Thyroid gland (tissue), 4 donors: Measurements from ENCODE around the gene DYNLT5. TPM values are rescaled to one million over a fixed set of nuclear protein-coding genes. Genes with fewer than 3 reads are reported as not detected.

Experiments
- DNase-seq, 2 donors: peaks; one replicate each; pipeline ENCODE4 v3.0.0-alpha.2; 2019
- H3K27ac ChIP-seq, 3 donors: fragments of 200-600 bp; sonication (generic); 1 replicate in 2 of 3; 2 replicates in 1 of 3; pipeline ENCODE4 v1.5.1; 2016 to 2019; ENCODE audit warnings: mild to moderate bottlenecking in 1 of 3, moderate library complexity in 1 of 3
- H3K27me3 ChIP-seq: fragments of 200-600 bp; sonication (generic); one replicate; pipeline ENCODE4 v1.5.1; 2019
- H3K36me3 ChIP-seq, 2 donors: fragments of 200-600 bp; sonication (generic); one replicate each; pipeline ENCODE4 v1.5.1; 2016 to 2019
- H3K4me1 ChIP-seq, 2 donors: fragments of 200-600 bp; sonication (generic); one replicate each; pipeline ENCODE4 v1.5.1; 2017 to 2019
- H3K4me3 ChIP-seq, 3 donors: fragments of 200-600 bp; sonication (generic); replicated peaks in 1 of 3; 1 replicate in 2 of 3; 2 replicates in 1 of 3; pipeline ENCODE4 v1.5.1; 2016; ENCODE audit warnings: mild to moderate bottlenecking in 1 of 3
- H3K9me3 ChIP-seq: fragments of 200-600 bp; sonication (generic); one replicate; pipeline ENCODE4 v1.5.1; 2017
- CTCF ChIP-seq, 6 experiments: fragments of 200-600 bp in 3 of 6; fragments of 450-650 bp in 3 of 6; sonication (generic) in 3 of 6; IDR thresholded peaks; one replicate each; pipeline ENCODE4 v1.5.1; 2016 to 2019; ENCODE audit warnings: antibody characterized with exemption in 6 of 6, mild to moderate bottlenecking in 2 of 6, inconsistent platforms in 1 of 6, moderate library complexity in 1 of 6
- POLR2A ChIP-seq, 2 donors: fragments of 450-650 bp; IDR thresholded peaks; one replicate each; pipeline ENCODE4 v1.6.1; 2017; ENCODE audit warnings: antibody characterized with exemption in 2 of 2, mild to moderate bottlenecking in 2 of 2, moderate library complexity in 1 of 2
- WGBS, 2 donors: methylation state at CpG; one replicate each; pipeline ENCODE4 v1.1.5; 2017; 5-methylcytosine and 5-hydroxymethylcytosine counted together
- intact Hi-C: fragments of 100-400 bp; cut with DNase I; formaldehyde crosslinking; loops from one replicate; pipeline ENCODE4 v1.15.1; 2023
- total RNA-seq, 4 donors: library from RNA; depleted of rRNA; stranded (reverse); fragments of >200 nt; gene quantifications; one replicate each; pipeline ENCODE4 v1.2.3, GENCODE V29; 2016

Gene DYNLT5
- total RNA-seq, 4 donors from 2014 or later = 1.7 to 4.7 (median 3.0) TPM; not detected in 1

- WGBS, 2 donors = 37 to 39% methylated on average over 1 of the region's 1 CpG
- intact Hi-C loops = no loop called here
- Histone ChIP-seq H3K36me3 (no peaks in the 10 kb centered on the region), H3K4me3 (no peak overlapping the region), H3K27ac (no peak overlapping the region), H3K9me3 (no peaks in the 10 kb centered on the region), H3K27me3 (no peaks in the 10 kb centered on the region), H3K4me1 (peaks cover 3 to 7% of the 10 kb centered on the region in 2 donors)
- TF ChIP-seq POLR2A (IDR thresholded peaks at IDR 0.05) = no peak
- TF ChIP-seq CTCF (IDR thresholded peaks at IDR 0.05) = no peak
- no peak for DNase-seq
Measured at GRCh38 chr1:66747501-66747900, 4.8 kb upstream of the DYNLT5 start.

GRCh38 chr1:66750577-66750976, 1.7 kb upstream of the DYNLT5 start:
- H3K36me3 ChIP-seq = no peaks in the 10 kb centered on the region
- H3K9me3 ChIP-seq = no peaks in the 10 kb centered on the region
- H3K27me3 ChIP-seq = no peaks in the 10 kb centered on the region
- TF ChIP-seq POLR2A (IDR thresholded peaks at IDR 0.05) = no peak
- TF ChIP-seq CTCF (IDR thresholded peaks at IDR 0.05) = no peak
- no peak for DNase-seq
- no peak overlapping the region for H3K27ac ChIP-seq
- intact Hi-C loops = no loop called here
- H3K4me3 ChIP-seq = no peak overlapping the region
- WGBS, 2 donors = 80% methylated on average over 3 of the region's 3 CpGs
- H3K4me1 ChIP-seq = peaks cover 6 to 11% of the 10 kb centered on the region in 2 donors

DNA sequence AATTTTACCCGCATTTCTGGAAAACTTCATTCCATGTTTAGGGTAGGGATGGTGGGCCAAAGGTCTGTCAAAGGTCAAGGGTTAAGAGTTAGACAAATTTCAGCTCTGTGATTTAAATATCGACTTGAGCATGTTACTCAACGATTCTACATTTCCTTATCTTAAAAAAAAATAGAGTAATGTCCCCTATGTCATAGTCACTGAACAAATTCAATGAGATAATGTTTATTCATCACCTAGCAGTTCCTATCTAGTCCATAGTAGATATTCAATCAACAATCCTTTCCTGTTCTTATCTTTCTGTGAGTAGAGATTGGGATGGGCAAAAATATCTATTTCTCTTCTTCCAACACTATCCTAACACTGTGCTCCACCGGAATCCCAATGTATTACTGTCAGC, 1.1 kb upstream of the DYNLT5 start:
- H3K27ac ChIP-seq = no peak overlapping the region
- no peaks in the 10 kb centered on the region for H3K36me3 ChIP-seq
- no peaks in the 10 kb centered on the region for H3K27me3 ChIP-seq
- H3K4me3 ChIP-seq = no peak overlapping the region
- H3K9me3 ChIP-seq = no peaks in the 10 kb centered on the region
- TF ChIP-seq CTCF (IDR thresholded peaks at IDR 0.05) = no peak
- no peak for TF ChIP-seq POLR2A (IDR thresholded peaks at IDR 0.05)
- WGBS, 2 donors = 92% methylated on average over 4 of the region's 4 CpGs
- intact Hi-C loops = no loop called here
- H3K4me1 ChIP-seq = peaks cover 6 to 11% of the 10 kb centered on the region in 2 donors
- no peak for DNase-seq

DNA sequence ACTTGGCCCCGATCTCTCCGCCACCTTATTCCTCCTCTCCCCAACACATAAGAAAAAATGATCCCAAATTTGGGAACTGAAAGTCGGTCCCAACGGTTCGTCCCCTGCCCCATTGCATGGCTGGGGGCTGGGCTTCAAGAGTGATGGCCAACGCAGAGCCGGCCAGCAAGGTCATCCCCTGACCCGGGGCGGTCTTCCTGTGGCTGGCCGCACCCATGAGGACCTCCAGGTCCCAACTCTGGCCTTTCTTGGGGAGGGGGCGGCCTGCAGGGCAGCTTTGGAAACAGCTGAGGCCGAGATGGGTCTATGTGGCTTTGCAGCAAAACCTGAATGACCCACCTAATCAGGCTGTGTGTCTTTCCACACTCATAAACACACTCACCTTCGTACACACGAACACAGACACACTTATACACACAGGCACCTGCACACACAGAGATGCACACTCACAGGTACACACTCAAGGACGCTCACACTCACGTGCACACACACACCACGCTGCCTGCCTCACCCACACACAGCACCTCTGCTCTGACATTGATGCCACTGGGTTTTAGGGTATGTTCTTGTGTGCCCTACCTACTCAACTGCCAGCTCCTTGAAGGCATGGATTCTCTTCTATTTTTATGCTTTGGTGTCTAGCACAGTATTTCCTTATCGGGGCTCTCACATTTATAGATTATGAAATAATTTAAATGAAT, 562 bp downstream of the DYNLT5 start:
- no peak for TF ChIP-seq CTCF (IDR thresholded peaks at IDR 0.05)
- TF ChIP-seq POLR2A (IDR thresholded peaks at IDR 0.05) = no peak
- no peaks in the 10 kb centered on the region for H3K9me3 ChIP-seq
- intact Hi-C loops = no loop called here
- H3K27ac ChIP-seq = no peak overlapping the region
- WGBS, 2 donors = 45 to 51% methylated on average over 17 of the region's 18 CpGs
- peak overlapping the region in 1 of 3 donors; percentile 14 for H3K4me3 ChIP-seq
- no peak for DNase-seq
- no peaks in the 10 kb centered on the region for H3K27me3 ChIP-seq
- no peaks in the 10 kb centered on the region for H3K36me3 ChIP-seq
- H3K4me1 ChIP-seq = peaks cover 6 to 11% of the 10 kb centered on the region in 2 donors

GRCh38 chr1:66757722-66758240, 5.5 kb downstream of the DYNLT5 start:
- no peak overlapping the region for H3K27ac ChIP-seq
- no peaks in the 10 kb centered on the region for H3K27me3 ChIP-seq
- no peaks in the 10 kb centered on the region for H3K9me3 ChIP-seq
- H3K36me3 ChIP-seq = no peaks in the 10 kb centered on the region
- intact Hi-C loops = no loop called here
- WGBS, 2 donors = 80 to 89% methylated on average over 6 of the region's 6 CpGs
- H3K4me3 ChIP-seq = no peak overlapping the region
- TF ChIP-seq CTCF (IDR thresholded peaks at IDR 0.05) = no peak
- no peak for TF ChIP-seq POLR2A (IDR thresholded peaks at IDR 0.05)
- no peak for DNase-seq
- H3K4me1 ChIP-seq = peaks cover 0 to 1% of the 10 kb centered on the region in 2 donors
